Hepatic stellate cell (primary cell): Measurements from ENCODE around the gene AGPAT1.

Experiments used
- DNase-seq: peaks from one replicate; pipeline ENCODE4 v3.0.0; 2011; ENCODE audit warnings: low spot score

The AGPAT1 gene

GRCh38 chr6:32168807-32169591 is 6.9 kb downstream of the AGPAT1 start:
- DNase-seq = no peak

DNA sequence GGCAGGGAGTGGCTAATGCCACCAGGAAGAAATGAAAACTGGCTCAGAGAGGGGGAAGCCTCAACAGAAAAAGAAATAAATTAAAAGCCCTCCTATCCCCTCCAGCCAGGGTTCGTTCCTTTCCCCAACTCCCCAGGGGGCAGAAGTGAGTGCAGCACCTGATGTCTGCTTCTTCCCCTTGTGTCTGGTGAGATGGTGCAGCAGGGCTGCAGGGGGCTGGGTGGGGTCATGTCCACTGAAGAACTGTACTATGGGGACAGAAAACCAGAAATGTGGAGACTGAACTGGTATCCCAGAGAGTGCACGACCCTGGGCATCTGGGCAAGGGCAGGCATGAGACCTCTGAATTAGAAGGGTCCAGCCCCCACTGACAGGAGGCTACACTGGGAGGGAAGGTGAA is 7.5 kb downstream of the AGPAT1 start:
- no peak for DNase-seq

DNA sequence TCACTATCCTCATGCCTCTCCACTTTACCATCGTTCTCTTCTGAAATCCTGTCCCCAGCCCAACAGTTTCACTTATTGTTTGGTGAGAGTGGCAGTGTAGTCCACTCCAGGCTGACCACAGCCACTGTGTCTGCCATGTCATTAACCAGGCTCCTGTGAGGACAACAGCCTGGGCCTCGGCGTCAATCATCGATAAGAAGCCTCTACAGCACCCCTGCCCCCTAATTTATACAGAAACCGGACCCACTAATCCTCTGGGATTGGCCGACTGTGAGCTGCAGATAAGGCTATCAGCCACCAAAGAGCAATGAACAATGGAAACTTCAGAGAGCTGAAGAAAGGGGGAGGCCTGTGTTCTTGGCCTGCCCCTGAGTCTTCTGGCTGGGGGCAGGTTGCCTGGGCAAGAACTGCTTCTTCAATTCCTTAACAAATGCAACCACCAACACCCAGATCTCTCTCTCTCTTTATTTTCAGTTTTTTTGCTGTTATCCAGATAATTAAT is 8.1 kb downstream of the AGPAT1 start:
- DNase-seq = no peak

DNA sequence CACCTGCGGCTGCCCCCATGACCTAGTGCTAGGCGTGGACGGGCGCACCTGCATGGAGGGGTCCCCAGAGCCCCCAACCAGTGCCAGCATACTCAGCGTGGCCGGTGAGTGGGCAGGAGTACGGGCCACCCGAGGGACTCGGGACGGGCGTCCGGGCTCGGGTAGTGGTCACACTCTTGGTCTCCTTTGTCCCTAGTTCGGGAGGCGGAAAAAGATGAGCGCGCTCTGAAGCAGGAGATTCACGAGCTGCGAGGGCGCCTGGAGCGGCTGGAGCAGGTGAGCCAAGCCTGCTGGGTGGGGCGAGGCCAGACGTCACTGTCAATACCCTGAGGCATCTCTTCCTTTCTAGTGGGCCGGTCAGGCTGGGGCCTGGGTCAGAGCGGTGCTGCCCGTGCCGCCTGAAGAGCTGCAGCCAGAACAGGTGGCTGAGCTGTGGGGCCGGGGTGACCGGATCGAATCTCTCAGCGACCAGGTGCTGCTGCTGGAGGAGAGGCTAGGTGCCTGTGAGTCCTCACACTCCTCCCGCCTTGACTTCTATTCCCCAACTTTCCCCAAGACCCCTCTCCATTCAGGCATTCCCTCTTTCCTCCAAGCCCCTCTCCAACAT is 8.6 kb downstream of the AGPAT1 start:
- DNase-seq = no peak

DNA sequence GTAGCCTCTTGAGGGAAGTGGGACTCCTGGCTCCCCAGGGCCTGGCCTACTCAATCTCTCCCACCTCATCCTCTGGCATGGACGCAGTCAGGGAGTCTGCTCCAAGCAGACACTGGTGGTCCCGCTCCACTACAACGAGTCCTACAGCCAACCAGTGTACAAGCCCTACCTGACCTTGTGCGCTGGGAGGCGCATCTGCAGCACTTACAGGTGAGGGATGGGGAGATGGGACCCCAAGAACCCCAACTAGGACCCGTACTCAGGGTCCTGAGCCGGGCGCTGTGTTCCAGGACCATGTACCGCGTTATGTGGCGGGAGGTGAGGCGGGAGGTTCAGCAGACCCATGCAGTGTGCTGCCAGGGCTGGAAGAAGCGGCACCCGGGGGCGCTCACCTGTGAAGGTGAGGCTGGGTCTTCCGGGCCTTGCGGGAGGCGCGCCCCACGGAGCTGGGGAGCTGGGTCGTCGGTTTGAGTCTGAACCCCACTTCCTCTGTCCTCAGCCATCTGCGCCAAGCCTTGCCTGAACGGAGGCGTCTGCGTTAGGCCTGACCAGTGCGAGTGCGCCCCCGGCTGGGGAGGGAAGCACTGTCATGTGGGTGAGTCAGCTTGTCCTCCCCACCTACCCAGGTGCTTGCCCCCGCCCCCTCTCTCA is 9.3 kb downstream of the AGPAT1 start:
- DNase-seq = no peak

- DNase-seq = no peak
Observed at GRCh38 chr6:32164295-32164694, 11.6 kb downstream of the AGPAT1 start, which contains the start of gene EGFL8. EGFL8 (plus strand) TSS chr6:32164595; CDS start chr6:32166166, 1,571 bp downstream.

DNA sequence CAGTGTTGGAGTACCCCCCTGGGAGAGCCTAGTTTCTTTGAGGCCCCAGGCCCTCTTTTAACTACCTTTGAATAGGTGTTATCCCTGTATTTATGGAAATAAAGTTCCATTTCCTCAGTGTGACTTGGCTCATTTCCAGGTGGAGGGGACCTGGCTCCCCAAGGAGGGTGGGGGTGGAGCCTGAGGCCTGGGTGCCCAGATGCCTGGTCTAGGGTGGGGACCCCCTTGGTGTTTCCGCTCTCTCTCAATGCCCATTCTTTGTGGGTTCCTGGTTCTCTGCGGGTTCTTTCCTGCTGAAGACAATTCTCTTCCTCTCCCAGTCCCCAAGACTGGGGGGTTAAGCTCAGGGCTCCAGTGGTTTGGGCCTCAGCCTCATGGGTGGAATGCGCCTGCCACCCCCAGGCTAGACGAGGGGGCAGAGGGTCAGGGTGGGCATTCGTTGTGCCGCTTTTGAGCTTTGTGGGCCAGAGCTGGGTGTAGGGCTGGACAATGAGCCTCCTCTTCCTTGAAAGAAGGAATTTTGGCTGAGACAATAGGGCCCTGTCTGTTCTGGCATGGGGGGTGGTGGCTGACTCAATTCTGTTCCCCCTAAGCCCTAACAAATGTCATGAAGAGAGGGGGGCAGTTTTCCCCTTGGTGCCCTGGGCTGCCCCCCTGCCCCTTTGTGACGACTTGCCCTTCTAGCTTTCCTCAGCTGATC is 12.2 kb downstream of the AGPAT1 start:
- DNase-seq = no peak

GRCh38 chr6:32158052-32158451 is 17.8 kb downstream of the AGPAT1 start:
- no peak for DNase-seq

- no peak for DNase-seq
Observed at GRCh38 chr6:32156891-32157290, 19.0 kb downstream of the AGPAT1 start.

DNA sequence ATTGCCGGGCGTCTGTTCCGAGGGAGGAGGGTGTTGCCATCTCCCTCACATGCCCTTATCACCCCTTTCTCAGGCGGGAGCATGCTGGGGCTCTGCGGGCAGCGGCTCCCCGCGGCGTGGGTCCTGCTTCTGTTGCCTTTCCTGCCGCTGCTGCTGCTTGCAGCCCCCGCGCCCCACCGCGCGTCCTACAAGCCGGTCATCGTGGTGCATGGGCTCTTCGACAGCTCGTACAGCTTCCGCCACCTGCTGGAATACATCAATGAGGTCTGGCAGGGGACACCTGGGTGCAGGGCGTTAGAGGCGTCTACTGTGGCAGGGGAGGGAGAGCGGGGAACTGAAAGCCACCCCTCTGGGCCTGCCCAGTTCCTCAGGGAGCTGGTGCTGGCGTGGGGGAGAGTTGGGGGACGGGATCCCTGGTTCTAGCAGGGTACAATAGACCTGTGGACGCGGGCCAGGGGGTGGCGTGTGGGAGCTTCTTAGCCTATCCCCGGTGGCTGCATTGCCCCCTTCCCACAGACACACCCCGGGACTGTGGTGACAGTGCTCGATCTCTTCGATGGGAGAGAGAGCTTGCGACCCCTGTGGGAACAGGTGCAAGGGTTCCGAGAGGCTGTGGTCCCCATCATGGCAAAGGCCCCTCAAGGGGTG is 21.2 kb downstream of the AGPAT1 start:
- peak; percentile 72 for DNase-seq

DNA sequence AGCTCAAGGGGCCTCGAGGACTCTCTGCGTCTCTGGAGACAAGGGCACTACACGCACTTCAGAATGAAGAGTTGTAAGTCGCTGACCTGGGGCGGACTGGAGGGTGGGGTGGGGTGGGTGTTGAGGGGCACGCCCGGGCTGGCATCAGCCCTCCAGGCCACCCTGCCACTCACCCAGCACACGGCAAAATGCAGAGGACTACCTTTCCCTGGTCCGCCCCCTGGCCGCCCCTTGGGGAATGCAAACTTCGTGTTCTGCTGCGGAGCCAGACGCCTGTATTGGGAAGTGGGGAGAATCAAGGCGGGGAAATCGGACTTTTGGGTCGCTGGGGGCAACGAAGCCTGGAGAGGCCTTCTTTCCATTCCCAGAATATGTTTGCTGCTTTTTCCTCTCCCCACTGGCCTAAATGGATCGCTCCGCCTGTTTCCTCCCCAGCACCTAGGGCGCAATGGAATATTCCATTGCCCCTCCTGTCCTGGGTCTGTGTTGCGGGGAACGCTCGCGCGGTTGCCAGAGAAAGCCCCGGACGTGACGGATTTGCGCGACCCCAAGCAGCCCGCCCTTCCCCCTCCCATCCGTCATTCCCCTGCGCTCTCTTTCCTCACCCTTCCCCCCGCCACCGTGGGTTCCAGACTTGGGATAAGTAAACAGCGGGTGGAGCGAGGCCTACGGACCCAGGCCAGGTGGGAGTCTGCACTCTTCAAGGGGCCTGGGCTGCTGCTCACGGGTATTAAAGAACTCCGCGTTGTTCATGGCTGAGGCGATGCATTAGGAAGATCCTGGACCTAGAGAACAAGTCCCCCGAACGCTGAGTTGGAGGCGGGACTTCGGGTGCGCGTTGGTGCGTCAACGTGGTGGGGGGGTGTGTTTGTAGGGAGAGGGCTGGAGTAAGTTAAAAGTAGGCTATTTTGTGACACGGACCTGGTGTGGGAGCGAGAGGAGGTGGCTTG is 22.0 kb downstream of the AGPAT1 start, which contains the start of gene PPT2:
Gene PPT2 (plus strand): TSS at position 578 of the 950 bp plus-strand sequence. CDS start 454 bp downstream, outside the sequence.
- DNase-seq = peak; percentile 91

DNA sequence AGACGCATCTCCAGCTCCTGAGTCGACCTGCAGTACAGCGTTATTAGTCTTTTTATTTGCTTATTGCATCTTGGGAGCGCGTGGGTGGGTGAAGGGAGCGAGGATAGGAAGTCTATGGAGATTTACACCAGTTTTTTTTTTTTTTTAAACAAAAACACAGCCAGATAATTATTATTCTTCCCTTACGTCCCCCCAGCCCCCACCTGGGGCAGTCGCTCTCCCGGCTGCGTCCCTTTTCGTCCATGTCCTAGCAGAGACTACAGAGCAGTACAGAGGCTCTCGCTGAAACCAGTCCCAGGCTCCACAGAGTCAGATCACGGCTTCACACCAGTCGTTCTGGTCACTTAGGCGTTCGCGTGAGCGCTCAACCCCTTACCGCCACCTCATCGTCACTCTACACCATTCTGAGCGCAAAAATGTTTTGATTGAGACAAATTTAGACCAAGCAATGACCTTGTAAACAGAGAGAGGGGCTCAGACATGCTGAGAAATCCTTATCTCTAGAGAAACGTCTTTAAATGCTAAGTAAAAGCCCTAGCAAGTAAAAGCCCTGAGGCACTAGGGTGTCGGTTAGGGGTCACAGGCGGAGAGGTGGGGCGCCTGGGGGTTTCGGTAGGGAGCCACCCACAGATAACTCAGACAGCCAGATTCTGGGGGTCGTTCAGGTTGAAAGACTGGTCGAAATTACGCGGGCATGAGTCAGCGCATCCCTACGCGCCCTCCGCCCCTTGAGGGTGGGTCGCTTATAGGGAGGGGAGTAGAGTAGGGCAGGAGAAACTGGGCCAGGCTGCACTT is 22.9 kb downstream of the AGPAT1 start:
- peak; percentile 61 for DNase-seq

- no peak for DNase-seq
Observed at GRCh38 chr6:32151863-32152768, 23.8 kb downstream of the AGPAT1 start, which contains the start of gene PRRT1. PRRT1 (minus strand) TSS chr6:32151939; CDS start chr6:32151827, 112 bp downstream.

DNA sequence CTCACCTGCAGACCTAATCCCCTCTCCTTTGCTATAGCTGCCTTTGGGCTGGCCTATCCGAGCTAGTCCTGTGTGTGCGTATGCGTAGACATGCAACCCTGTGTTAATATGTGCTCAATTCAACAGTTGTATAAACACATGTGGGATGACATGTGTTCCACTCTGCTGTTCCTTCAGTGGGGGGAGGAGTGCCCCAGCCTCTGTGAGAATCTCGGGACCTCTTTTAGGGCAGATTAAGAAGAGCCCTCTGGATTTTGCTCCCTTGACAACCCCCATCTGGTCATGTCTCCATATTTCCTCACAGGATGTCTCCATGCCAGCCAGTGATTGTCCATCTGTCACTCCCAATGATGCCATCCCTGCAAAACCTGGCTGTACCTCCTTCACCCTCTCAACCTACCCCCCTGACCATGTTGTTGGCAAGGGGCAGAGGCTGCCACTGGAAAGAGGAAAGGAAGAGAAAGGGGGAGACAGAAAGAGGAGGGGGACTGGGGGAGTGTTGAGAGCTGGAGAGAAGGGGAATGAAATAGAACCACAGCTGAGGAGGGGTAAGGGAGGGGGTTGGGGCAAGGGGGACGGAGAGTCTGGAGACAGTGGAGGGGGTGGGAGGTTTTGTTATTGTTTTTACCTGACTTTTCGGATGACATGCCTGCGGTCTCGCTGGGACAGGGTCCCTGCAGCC is 24.6 kb downstream of the AGPAT1 start:
- DNase-seq = no peak

GRCh38 chr6:32149932-32150870 is 25.7 kb downstream of the AGPAT1 start:
- DNase-seq = no peak

GRCh38 chr6:32149092-32149755 is 26.7 kb downstream of the AGPAT1 start:
- DNase-seq = no peak
